HUES6 (cell line): Measurements from ENCODE around the gene ST6GALNAC2.
"Not testable (repeated sequence)": the region's sequence is repeated elsewhere in the genome, so short reads cannot be mapped to it uniquely, and the experiment has no call there.

Experiments used
- H3K27ac ChIP-seq: 2 replicates; pipeline ENCODE4 v1.7.0; 2013; ENCODE audit warnings: low read depth, mild to moderate bottlenecking, low read length, inconsistent platforms
- H3K27me3 ChIP-seq: 2 replicates; pipeline ENCODE4 v1.6.1; 2013; ENCODE audit warnings: low read length; ENCODE audit not compliant: control insufficient read depth, insufficient read depth
- H3K36me3 ChIP-seq: 2 replicates; pipeline ENCODE4 v1.6.1; 2013; ENCODE audit warnings: low read length; ENCODE audit not compliant: control insufficient read depth, insufficient read depth
- H3K4me1 ChIP-seq: 2 replicates; pipeline ENCODE4 v1.6.1; 2013; ENCODE audit warnings: low read length; ENCODE audit not compliant: control insufficient read depth, insufficient read depth
- H3K4me3 ChIP-seq: 2 replicates; pipeline ENCODE4 v1.5.1; 2013; ENCODE audit warnings: low read depth, low read length
- H3K9ac ChIP-seq: one replicate; pipeline ENCODE4 v1.6.1; 2013; ENCODE audit warnings: mild to moderate bottlenecking, low read length
- H3K9me3 ChIP-seq: 2 replicates; pipeline ENCODE4 v1.6.1; 2013; ENCODE audit warnings: low read depth, low read length; ENCODE audit not compliant: control insufficient read depth, insufficient read depth

Gene ST6GALNAC2

DNA sequence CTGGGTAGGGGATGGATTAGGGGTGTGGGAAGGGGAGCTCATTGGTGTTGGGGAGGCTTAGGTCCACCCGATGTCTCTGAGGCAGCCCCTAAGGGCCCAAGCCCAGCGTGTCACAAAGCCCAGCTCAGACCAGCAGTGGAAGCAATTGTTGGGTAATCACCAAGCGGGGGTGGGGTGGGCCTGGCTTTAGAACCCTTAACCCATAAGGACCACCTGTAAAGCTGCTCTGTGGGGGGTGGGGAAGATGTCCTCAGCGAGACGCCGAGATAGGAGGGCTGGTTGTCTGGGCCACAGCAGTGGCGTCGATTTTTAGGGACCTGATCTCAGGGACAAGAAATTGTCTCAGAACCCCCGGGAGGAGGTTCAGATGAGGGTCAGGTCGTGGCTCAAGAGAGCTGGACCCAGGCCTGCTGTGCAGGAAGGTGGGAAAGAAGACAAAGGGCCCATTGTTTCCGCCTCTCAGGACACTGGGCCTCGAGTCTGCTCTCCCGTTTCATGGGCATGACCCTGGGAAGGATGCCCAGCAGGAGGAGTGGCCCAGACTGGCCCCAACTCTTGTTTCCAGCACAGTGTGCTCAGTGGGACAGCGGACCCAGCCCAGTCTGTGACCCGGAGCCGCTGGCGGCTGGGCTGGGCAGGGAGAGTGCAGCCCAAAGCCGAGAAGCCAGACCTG lies 15.9 kb downstream of the ST6GALNAC2 start:
- Histone ChIP-seq H3K4me1 (peaks cover 21% of the 10 kb centered on the region), H3K36me3 (peaks cover 16% of the 10 kb centered on the region), H3K27me3 (no peaks in the 10 kb centered on the region), H3K27ac (no peak overlapping the region), H3K9ac (no peak overlapping the region), H3K9me3 (peaks cover 5% of the 10 kb centered on the region; the same call in 1 of the 2 replicates), H3K4me3 (no peak overlapping the region)

DNA sequence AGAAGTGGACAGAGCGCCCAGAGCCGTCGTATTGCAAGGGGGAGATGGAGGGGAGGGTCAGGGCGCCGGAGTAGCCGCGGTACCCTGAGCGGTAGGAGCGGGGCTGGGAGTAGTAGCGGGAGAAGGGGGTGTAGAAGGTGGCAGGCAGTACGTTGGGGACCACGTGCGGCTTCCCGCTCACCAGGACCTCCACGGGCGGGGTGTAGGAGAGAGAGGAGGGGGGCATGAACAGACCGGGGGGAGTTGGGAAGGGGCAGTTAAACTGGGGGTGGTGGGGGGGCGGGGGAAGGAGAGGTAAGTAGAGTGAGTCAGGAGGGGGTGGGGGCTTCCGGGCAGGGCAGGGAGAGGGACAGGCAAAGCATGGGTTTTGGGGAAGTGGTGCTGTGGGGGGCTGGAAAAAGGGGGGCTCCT lies 16.8 kb downstream of the ST6GALNAC2 start:
- Histone ChIP-seq H3K9me3 (peaks cover 5% of the 10 kb centered on the region; the same call in 1 of the 2 replicates), H3K4me1 (peaks cover 21% of the 10 kb centered on the region), H3K9ac (no peak overlapping the region), H3K27ac (no peak overlapping the region), H3K27me3 (no peaks in the 10 kb centered on the region), H3K4me3 (no peak overlapping the region), H3K36me3 (peaks cover 21% of the 10 kb centered on the region)

DNA sequence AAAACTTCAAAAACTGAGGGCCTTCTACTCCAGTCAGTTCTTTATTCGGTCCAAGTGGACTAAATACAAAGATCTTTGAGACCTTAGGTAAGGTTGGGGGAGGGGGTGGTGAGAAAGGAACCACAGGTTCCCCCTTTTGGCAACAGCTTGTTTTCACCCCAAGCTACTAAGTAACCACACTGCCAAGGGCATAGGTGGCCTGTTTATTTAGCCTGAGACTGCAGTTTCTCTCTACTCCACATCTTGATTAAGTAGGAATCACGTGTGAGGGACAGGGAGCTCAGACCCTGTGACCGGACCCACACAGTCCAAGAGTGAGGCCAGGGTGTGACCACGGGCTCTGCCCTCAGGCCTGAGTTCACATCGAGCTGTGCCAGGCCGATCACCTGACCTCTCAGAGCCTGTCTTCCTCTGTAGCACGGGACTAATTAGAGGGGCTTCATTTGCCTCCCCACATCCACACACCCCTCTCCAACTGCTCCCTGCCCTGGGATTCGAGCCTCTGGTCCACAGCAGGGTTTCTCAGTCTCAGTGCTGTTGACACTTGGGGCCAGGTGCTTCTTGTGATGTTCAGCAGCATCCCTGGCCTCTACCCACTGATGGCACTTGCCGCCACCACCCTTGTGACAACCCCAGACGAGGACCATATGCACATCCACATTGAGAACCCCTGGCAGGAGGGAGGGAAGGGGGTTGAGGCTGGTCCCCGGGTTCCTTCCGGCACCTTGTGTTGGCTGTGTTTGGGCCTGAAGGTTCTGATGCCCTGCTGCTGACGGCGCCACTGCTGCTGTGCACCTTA lies 17.8 kb downstream of the ST6GALNAC2 start:
- peaks cover 27% of the 10 kb centered on the region for H3K36me3 ChIP-seq
- no peak overlapping the region for H3K27ac ChIP-seq
- peaks cover 5% of the 10 kb centered on the region; the same call in 1 of the 2 replicates for H3K9me3 ChIP-seq
- peaks cover 21% of the 10 kb centered on the region for H3K4me1 ChIP-seq
- H3K27me3 ChIP-seq: no peaks in the 10 kb centered on the region
- H3K9ac ChIP-seq: no peak overlapping the region
- no peak overlapping the region for H3K4me3 ChIP-seq

DNA sequence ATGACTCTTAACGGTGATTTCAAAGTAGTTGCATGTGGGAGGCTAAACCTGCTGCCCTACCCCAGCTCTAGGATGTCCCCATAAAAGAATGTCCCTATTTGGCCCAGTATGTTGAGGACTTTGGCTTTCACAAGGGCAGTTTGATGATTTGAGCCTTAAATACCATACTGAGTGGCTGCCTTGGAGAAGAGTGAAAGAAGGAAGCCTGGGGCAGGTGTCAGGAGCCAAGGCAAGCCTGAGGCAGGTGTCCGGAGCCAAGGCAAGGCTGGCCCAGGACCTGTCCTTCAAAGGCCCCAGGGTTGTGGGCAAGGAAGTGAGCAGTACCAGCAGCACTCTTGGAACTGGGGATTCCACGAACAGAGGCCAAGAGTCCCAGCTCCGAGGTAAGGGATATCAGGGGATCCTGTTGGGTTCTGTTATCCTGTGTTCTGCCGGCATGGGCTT lies 18.6 kb downstream of the ST6GALNAC2 start:
- Histone ChIP-seq H3K27ac (no peak overlapping the region), H3K27me3 (no peaks in the 10 kb centered on the region), H3K9me3 (peaks cover 5% of the 10 kb centered on the region; the same call in 1 of the 2 replicates), H3K36me3 (peaks cover 33% of the 10 kb centered on the region), H3K4me1 (peaks cover 21% of the 10 kb centered on the region), H3K4me3 (no peak overlapping the region), H3K9ac (no peak overlapping the region)

DNA sequence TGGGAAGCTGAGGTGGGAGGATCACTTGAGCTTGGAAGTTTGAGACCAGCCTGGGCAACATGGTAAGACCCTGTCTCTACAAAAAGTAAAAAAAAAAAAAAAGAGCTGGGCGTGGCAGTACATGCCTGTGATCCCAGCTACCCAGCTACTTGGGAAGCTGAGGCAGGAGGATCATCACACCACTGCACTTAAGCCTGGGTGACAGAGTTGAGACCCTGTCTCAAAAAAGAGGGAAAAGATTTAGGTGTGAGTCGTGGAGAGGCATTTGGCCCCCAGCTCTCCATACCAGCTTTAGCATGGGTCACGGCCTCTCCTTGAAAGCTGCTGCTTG lies 19.1 kb downstream of the ST6GALNAC2 start:
- H3K27me3 ChIP-seq: no peaks in the 10 kb centered on the region
- peaks cover 5% of the 10 kb centered on the region; the same call in 1 of the 2 replicates for H3K9me3 ChIP-seq
- no peak overlapping the region for H3K9ac ChIP-seq
- H3K4me1 ChIP-seq: peaks cover 23% of the 10 kb centered on the region
- no peak overlapping the region for H3K4me3 ChIP-seq
- no peak overlapping the region for H3K27ac ChIP-seq
- peaks cover 37% of the 10 kb centered on the region for H3K36me3 ChIP-seq

DNA sequence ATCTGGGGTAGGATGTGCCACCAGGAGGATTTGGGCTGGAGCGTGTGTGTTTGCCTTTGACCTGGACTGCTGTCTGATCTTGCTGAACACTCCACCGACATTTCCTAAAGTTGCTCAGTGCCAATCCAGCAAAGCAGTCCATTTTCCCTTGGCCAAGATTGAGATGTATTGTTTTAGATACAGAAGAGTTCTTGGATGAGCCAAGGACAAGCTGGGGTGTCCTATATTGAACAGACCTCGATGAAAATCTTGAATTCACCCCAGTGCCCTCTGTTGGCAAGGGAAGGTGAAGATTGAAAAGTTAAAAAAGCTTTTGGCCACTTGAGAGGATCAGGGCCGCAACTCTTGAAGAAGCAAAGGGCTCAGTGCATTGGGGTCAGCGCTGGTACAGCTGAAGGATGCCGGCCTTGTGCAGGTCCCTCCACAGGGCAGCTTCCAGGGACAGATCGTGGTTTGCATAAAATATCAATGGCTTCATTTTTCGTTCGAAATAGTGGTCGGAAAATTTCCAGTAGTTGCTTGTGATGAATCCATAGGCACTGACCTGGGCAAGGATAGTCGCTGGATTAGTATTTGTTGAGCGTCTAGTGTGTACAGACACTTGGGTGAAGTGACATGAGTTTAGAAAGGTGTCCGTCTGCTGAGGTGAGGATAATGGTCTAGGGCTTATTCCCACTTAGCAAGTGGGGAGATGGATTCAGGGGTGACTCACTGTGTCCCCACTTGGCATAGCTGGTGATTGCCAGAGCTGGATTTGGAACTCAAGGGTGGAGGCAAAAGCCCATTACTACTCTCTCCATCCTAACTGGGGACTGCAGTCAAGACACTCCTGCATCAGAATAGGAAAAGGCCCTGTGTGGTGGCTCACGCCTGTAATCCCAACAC lies 19.7 kb downstream of the ST6GALNAC2 start:
- peaks cover 23% of the 10 kb centered on the region for H3K4me1 ChIP-seq
- H3K27me3 ChIP-seq: no peaks in the 10 kb centered on the region
- H3K4me3 ChIP-seq: no peak overlapping the region
- H3K36me3 ChIP-seq: peaks cover 43% of the 10 kb centered on the region
- H3K9me3 ChIP-seq: peaks cover 4% of the 10 kb centered on the region; the same call in 1 of the 2 replicates
- no peak overlapping the region for H3K27ac ChIP-seq
- no peak overlapping the region for H3K9ac ChIP-seq

DNA sequence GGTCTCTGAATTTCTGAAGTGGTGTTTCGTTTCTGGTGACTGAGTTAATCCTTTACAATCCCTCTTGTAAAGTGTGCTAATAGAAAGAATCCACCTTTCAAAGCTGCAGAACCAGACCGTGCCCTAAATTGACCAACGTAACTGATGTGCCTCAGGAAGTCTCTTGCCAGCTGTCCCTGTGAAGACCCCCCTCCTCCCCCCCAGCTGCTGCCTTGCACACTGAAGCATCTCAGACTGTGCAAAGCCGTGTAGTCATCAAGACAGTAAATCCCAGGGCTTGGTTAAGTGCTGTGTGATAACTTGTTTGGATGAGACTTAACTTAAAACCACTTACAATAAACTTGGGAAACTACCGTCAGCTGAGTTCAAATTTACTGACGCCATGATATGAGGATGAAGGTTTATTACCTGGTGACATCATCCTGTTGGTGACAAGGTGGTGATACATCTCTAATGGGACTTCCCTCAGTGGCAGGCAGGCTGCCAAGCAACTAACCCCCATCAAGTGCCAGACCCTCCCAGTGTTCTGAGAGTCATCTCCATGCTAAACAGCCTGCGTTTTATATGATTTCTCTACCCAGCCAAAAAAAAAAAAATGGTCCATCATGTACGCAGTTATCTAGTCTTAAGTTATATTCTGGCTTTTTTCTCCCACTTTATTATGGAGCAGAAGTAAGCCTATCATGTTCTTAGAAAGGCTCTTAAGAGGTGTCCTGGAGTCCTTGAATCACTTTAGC lies 20.5 kb downstream of the ST6GALNAC2 start:
- not testable (repeated sequence) for H3K27me3 ChIP-seq, H3K27ac ChIP-seq, H3K9ac ChIP-seq, H3K9me3 ChIP-seq, H3K4me3 ChIP-seq
- Histone ChIP-seq H3K36me3 (peaks cover 50% of the 10 kb centered on the region), H3K4me1 (peaks cover 25% of the 10 kb centered on the region)

DNA sequence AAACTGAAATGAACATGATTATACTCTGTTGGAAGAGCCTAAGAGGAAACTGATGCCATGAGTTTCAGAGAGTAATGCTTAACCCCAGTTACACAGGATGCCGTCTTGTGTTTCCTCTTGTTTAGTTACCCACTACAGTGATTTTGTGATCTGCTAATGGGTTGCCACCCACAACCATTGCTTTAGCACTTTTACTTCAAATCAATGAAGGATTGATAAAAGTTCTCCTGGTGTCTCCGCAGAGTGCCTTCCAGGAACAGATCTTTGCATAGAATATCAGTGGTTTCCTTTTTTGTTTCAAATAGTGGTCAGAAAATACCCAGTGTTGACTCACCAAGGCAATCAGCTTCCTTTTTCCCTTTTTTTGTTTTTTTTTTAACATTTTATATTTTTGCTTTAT lies 22.3 kb downstream of the ST6GALNAC2 start:
- peaks cover 67% of the 10 kb centered on the region for H3K36me3 ChIP-seq

DNA sequence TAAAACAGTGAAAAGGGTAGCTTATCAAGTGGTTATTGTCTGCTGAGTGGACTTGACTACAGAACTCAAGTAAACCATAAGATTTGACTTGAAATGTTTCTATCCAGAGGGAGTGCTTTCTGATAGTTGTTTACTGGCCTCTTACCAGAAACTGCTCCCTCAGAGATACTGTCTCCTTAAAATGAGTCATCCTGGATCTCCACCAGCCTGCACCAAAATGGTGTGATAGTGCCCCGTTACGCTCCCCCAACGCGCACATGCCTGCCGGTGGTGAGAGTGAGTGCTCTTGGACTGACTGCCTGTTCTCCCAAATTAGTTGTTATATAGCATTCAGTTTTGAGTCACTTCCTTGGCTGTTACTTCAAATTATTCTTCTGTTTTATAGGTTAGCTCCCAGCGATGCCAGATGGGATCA lies 22.9 kb downstream of the ST6GALNAC2 start:
- Histone ChIP-seq H3K9ac (no peak overlapping the region), H3K9me3 (no peaks in the 10 kb centered on the region), H3K27ac (no peak overlapping the region), H3K36me3 (peaks cover 70% of the 10 kb centered on the region), H3K4me3 (no peak overlapping the region), H3K4me1 (peaks cover 27% of the 10 kb centered on the region), H3K27me3 (no peaks in the 10 kb centered on the region)

More for the DNA sequence above, 22.3 kb downstream of the ST6GALNAC2 start:
- not testable (repeated sequence) for H3K27ac ChIP-seq, H3K27me3 ChIP-seq, H3K9ac ChIP-seq, H3K4me3 ChIP-seq, H3K9me3 ChIP-seq
- H3K4me1 ChIP-seq: peaks cover 32% of the 10 kb centered on the region

DNA sequence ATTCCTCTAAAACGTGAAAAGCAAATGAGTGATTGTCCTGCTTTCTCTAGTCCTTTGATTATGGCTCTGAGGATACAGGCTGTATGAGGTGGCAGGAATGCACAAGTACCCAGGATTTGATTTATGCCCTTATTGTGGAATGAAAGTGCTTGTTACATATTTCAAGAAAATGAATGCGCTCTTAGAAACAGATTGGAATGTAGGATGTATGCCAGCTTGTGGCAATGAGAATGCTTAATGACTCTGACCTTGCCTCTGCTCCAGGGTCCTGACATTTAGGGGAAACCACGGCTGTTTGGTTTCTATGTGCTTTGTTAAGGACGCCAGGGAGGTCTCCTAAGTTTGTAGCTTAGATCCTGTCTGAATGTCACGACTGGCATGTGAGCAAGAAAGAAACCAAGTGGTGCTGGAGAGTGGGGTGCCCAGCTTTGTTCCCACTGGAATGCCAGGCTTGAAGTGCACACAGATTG lies 23.8 kb downstream of the ST6GALNAC2 start:
- Histone ChIP-seq H3K4me1 (peaks cover 21% of the 10 kb centered on the region), H3K27me3 (no peaks in the 10 kb centered on the region), H3K9ac (no peak overlapping the region), H3K9me3 (no peaks in the 10 kb centered on the region), H3K27ac (no peak overlapping the region), H3K4me3 (no peak overlapping the region), H3K36me3 (peaks cover 71% of the 10 kb centered on the region)
